HG03139 (cell line): ENCODE measurements around the gene AKNA.

Experiments used
- ATAC-seq: cut with Tn5 transposase; IDR thresholded peaks from one replicate; pipeline ENCODE4 v1.9.1; 2021; ENCODE audit not compliant: unreplicated experiment

The AKNA gene

DNA sequence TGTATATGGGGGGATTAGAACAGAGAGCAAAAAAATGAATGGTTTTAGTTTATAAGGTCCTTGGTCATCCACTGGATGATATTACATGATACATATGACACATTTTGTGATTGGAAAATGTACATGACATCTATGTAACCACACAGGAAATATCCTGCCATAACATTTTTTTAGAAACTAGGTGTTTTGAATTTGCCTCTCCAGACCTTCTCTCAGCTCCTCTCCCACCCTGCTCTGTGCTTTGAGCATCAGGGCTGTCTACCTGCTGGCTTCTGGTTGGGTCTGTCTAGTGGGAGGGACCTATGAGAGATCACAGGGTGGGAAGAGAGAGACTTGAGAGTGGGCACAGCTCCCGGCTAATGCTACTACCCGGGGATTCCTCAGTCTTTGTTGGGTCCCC, 24.4 kb downstream of the AKNA start:
- no peak for ATAC-seq

DNA sequence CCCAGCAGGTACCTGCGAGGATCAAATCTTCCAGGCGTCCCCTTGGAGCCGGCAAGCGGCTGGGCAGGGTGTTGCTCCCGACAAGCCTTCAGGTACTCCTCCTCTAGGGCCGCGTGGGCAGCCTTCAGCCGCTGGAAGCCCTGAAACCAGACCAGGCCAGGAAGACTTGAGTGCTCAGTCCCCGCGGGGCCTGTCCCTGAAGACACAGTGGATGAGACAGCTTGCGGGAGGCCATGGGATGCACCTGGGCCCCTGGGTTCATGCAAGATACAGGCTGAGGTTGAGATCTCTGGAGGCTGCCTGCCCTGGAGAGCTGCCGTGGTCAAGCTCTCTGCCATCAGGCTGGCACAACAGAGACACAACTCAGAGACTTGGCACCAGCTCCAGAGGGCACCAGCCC, 25.4 kb downstream of the AKNA start:
- ATAC-seq, result no peak

DNA sequence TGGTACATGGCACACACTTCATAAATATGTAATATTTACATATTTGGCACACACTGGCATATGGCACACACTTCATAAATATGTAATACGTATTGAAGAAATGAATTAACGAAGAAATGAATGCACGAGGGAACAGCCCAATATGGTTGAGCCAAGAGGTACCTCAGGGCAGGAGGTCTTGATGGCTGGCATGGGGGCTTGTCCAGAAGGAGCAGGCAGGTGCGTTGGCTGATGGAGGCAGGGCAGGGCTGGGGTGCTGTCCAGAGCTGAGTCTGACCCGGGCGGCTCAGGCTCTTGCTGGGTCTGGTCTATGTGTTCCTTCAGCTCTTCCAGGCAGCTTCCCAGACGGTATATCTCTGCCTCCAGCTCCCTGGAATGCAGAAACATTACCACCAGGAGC, 26.2 kb downstream of the AKNA start:
- ATAC-seq, result no peak

DNA sequence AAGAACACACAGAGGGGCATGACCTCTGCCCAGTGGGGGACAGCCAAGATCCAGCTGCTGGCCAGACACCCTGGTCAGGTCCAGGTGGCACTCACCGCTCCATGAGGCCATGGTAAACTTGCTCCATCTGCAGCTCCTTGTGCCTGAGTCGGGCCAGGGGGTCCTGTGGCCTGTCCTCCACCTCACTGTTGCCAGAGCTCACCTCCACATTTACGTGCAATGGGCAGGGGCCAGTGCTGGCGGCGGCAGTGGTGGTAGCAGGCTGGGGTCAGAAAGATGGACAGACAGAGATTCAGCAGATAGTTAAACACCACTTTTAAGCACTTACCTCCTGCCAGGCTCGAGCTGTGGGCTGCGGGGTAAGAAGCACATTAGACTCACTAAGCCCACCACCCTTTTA, 28.0 kb downstream of the AKNA start:
- no peak for ATAC-seq

DNA sequence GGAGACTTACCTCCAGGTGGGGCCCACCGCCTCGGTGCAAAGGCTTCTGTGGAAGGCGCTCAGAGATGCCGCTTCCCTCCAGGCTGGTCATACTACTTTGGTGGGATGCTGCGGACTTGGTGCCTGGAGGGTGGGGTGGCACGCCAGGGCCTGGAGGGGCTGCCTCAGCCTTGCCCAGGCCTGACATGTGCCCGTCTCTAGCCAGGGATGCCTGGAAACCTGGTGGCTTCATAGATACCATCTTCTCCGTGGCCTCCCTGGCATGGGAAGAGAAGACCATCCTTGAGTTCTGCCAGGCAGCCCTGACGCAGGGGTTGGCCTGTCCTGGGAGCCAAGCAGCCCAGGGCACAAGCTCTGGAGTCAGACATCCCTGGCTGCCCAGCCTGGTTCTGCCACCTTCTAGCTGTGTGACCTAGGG, 29.9 kb downstream of the AKNA start:
- ATAC-seq, result no peak

DNA sequence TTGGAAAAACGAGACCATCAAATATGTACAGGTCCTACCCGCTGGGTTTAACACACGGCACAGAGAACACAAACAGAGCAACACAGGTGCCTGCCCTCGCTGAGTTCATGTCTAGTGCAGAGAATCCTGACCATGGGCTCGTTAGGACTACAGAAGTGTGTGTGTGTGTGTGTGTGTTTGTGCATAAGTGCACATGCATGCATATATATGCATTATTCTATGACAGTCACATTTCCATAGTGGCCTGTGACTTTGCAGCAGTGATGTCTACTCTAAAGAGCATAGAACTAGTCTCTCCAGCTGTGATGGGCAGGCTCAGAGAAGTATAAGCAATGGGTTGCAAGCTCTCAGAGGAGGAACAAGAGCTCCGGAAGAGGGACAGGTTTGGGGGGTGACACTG, 30.4 kb downstream of the AKNA start:
- no peak for ATAC-seq

DNA sequence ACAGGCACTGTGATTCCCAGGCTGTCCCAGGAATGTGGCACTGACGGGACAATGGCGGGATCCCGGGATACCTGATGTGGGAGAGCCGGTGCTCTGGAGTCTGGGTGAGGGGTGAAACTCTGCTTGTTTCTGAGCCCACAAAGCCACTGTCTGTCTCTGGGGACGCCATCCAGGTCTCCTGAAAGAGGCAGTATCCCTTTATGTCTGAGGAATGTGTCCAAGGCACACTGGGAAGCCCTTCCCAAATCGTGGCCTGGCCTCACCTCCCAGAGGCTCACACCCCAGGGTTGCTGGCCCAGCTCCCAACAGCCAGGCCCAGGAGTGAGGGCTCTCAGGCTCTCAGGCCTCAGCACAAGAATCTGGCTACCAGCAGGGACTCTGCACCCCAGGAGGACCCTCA, 31.0 kb downstream of the AKNA start:
- no peak for ATAC-seq

DNA sequence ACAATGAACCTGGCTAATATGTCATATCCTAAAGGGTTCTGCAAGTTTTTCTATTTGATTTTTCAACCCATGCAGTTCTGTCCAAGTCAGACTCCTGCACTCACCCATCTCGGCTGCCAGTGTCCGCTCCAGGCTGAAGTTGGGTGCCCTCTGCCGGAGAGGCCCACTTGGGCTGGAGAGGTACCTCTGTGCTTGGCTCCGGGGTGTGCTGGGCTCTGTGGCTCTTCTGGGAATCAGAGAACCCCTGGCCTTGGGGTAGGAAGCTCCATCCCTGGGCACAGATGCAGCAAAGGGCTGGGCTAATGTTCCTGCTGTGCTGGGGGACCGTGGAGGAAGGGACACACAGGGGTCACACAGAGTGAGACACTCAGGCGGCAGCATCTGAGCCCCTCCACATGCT, 32.0 kb downstream of the AKNA start:
- no peak for ATAC-seq

DNA sequence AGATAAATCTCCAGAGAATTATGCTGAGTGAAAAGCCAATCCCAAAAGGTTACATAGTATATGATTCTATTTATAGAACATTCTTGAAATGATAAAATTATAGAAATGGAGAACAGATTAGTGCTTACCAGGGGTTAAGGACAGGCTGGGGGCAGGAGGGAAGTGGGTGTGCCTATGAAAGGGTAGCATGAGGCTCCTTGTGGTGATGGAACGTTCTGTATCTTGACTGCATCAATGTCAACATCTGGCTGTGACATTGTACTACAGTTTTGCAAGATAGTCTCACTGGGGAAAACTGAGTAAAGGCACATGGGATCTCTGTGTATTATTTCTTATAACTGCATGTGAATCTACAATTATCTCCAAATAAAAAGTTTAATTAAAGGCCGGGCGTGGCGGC, 35.9 kb downstream of the AKNA start:
- no peak for ATAC-seq

DNA sequence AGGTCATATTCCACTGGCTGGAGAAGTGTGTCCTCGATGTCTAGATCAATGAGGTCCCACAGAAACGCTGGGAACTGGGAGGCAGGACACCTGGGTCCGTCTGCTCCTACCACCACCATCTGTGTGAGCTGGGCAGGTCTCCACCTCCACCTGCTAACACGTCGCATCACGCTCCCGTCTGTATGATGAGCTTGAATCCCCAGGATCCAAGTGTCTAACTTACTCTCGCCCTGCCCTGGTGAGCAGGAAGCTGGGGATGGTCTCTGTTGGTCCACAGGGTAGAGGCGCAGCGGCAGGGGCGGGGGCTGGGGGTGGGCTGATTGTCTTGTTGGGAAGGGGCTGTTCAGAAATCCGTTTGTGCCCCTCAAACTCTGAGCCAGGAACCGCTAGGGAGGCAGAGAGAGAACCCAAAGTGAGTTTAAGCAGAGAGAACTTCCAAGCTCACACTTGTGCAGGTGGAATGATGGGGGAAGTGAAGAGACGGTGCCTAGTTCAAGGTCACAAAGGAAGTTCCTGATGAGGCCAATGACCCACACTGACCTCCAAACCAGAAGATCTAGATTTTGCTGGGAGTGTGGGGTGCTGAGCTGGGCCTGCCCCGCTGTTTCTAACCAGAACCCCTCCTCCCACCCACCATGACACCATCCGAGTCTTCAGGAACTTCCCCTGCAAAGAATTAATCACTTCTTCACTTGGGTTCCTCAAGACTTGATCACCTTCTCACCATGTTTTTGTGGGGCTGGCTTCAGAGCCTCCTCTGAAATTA, 37.0 kb downstream of the AKNA start:
- no peak for ATAC-seq

DNA sequence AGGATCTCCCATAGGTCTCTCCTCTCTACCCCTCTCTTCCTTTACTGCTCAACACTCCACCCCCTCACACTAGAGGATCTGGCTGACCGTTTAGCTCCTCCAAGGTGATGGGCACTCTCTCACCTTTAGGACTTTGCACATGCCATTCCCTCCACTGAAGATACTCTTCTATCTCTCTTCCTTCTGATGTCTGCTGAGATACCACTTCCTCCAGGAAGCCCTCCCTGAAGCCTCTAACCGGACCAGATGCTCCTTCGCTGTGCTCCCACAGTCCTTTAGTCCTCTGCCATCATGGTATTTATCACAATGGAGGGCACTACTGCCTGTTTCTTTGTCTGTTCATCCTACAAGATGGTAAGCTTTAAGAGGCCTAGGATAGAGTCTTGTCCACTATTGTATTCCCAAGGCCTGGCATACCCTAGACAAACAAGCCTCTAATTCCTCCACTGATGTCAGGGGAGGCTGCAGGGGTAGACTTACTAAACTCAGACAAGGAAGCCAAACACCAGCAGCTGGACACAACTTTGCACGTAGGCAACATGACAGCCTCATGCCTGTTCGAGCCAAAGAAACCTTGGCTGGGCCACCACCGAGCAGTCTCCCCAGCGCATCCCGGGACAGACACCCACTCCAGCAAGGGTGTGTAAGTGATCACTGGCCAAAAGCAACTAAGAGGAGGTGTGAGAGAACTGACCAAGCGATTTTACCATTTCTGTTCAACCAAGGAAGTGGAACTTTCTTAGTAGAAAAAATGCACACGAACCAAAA, 37.9 kb downstream of the AKNA start:
- ATAC-seq, result no peak

DNA sequence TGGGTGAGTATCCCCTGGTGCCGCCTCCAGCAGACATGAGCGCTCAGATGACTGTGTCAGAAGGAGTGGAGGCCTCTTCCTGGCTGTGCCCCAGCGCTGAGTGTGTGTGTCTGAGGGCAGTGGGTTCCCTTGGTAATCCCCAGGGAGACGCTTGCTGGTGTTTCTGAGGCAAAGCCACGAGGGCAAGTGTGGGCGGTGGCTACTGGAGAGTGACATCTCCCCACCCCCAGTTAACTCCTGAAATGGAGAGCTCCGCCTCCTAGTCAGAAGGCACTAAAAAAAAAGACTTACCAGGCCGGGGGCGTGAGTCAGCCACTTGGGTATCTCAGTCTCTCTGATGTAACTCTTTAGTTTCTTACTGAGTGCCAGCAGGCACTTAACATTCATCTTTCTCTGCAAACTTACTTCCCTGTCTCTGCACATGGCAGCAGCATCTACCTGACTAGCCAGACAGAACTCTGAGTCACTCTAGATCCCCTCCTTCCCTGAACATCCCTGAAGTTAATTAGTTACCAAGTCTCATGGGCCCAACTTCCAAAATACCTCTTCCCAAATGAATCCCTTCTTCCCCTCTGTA, 38.8 kb downstream of the AKNA start:
- peak; percentile 87 for ATAC-seq

DNA sequence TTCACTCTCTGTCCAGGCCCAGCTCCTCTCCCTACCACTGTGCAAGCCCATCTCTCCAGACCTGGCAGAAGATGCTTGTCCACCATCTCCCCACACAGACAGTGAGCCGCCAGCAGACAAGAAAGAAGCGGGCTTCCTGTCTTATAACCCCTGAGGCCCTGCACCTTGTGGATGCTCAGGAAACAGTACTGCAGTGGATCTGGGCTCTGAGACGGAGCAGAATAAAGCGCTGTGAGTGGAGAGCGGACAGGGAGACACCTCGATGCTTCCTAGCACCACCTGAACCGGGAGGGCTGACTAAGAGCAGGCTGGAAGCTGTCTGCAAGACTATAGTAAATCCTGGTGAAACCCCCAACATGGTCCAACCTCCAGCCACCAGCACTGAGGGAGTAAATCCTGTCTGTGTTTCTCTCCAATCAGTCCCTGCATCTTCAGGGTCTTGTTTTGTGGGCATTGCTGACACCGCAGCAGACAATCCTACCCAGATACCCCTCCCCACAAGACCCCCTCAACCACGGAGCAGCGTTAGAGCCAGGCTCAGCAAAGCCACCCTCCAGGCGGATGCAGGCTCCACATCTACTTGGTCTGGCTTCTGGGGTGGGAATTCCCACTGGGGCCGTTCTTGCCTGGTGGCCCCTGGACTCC, 39.4 kb downstream of the AKNA start:
- ATAC-seq, result no peak

DNA sequence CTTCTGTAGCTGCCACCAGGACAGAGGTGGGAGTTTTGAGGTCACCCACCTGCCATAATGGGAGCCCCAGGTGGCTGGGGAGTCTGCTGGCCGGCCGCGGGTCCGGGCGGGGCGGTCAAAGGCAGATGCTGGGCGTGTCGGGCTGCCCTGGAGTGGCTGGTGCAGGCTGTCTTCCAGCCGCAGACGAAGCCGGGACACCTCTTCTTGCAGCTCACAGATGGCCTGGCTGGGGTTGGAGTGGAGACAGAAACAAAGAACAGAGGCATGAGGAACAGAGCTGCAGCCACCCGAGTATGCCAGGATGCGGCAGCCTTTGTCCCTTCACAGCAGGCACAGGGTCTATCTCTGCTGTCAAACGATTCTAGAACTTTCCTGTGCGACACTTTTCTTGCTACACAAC, 40.1 kb downstream of the AKNA start:
- ATAC-seq, result no peak

DNA sequence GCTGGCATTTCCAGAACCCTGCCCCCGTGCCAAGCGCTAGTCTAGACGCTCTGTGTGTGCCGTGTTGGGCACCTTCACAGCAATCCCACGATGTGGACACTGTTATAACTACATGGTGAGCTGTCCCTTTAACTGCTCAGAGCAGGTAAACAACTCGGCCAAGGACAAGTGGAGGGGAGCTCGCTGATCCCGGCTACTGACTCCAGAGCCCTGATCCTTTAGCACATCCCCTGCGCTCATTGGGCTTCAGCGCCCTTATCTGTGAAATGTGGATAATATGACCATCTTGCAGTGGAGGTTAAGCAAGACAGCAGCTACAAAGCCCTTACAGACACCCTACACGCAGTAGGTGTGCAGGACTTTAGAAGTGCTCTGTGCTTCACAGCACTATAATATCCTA, 41.6 kb downstream of the AKNA start:
- no peak for ATAC-seq

DNA sequence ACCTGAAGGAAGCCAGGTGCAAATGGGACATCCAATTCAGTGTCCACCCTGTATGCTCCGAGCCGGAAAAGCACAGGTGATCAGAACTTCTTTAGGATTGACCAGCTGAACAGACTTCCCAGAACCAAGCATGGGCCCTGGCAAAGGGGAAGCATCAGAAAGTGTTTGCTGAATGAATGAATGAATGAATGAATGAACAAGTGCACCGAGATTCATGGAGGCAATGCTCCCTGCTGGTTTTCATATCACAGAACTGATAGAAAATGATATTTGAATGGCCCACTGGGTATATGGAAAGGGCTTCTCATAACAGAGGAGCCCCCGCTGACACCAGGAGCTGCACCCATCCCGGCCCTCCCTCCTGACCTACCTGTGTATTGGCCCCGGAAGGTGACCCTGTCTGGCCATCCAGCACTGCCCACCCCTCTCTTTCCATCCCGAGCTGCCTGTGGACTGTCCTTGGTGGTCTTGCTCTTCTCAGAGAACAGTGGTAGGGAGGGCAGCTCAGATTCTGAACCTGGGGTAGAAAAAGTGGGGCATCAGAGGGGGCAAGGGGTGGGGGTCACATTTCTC, 42.2 kb downstream of the AKNA start:
- ATAC-seq, result no peak

DNA sequence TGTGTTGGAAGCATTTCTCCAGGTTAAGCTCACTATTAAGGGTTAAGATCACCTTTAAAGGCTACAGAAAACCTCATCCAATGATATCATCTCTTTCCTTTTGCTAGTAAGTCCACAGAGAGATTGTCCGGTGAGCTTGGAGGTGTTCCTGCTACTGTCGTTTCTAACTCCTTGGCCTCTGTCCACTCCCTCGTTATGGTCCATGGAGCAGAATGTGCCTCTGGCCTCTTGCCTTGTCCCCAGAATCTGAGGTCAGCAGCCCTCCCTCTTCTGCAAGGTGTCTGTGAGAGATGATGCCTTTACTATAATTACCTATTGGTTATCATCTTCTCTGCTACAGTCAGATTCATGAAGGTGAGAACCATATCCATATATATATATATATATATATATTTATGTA, 43.1 kb downstream of the AKNA start:
- no peak for ATAC-seq

DNA sequence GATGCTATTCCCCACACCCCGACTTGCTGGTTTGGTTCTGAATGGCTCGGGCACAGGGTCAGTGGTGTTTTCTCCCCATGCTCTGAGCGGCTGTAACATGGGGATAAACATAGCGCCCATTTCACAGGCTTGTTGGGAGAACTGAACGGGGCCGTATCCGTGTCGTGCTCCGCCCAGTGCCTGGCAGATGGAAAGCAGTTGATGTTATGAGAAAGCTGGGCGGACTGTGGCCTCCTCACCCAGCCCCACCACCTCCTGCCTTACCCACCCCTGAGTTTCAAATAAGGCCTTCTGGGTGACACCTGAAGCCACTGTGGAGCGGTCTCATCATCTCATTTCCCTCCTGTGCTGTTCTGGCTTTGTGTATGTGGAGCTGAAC, 43.6 kb downstream of the AKNA start:
- no peak for ATAC-seq

DNA sequence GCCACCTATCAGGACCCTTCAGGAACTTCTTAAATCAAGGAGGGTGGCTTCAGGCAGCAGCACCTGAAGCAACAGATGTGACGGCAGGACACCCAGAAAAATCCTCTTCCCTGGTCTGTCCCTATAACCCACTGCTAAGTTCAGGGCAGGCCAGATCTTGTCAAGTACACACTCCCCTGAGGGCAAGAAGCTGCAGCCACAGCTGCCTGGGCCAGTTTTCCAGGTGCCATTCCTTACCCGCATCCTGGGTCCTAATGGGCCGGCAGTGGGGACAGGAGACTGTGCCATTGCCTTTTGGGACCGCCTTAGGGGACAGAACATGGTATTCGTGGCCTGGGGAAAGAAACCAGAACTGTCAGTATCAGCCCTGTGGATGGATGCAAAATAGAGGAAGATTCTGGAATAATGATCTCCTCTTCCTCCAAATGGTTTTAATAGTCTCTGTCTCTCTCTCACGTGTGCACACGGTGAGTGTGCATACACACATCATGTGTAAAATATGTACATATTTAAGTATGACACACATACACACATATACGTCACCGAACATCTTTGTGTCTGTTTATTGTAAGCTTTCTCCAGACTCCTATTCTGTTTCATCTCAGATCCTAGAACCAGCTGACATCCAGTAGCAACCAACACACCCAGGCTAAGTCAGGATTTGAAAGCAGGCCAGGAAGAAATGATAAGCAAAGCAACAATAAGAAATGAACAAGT, 44.2 kb downstream of the AKNA start:
- ATAC-seq, result no peak

DNA sequence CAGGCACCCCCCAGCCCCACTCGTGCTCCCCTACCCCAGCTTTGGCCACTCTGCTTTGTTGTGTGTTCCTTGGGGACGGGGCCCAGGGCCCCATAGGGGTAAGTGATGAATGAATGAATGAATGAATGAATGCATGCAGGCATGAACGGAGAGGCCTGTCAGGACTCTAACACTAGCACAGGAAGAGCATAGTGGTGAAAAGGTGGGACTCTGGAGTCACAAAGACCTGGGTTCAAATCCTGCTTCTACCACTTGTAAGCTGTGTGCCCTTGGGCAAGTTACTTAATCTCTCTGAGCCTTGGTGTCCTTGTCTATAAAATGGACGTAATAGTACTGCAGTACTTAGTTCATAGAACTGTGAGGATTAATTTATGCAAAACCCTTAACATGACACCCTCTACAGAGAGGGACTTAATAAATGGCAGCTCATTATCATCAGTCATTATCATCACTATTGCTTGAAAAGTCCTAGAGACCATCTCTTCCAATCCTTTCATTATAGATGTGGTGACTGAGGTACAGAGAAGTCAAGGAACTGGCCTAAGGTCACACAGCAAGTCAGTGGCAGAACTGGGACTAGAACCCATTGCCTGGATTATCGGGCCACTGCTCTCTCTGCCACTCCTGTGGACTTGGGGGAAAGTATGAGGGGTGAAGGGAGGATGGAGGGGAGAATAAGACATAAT, 44.9 kb downstream of the AKNA start:
- no peak for ATAC-seq
